Measurements from ENCODE around the gene SIRPA.

The SIRPA gene

GRCh38 chr20:1894951-1895673, at the start of gene SIRPA:
Gene SIRPA, plus strand, starts transcription at chr20:1895407. Its CDS starts 41 bp downstream, at chr20:1895448.
- DNase-seq: no peak

GRCh38 chr20:1845701-1846100, 49.5 kb upstream of the SIRPA start:
- no peak for DNase-seq

GRCh38 chr20:1846341-1846740, 48.9 kb upstream of the SIRPA start:
- no peak for DNase-seq

GRCh38 chr20:1846876-1847275, 48.3 kb upstream of the SIRPA start:
- DNase-seq: no peak

DNA sequence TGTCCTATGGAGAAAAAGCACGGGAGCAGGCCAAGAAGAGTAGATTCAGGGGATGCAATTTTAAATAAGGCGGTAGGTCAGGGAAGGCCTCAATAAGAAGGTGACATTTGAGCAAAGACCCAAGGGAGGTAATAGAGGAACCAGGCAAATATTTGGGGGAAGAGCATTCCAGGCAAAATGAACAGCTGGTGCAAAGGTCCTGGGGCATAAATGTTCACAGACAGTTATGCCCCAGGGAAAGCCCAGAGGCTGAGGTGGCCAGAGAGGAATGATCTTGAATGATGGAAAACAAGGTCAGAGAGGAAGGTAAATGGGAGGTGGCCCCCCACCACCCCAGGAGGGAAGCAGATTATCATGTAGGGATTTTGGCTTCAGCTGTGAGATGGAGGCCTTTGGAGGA, 47.4 kb upstream of the SIRPA start:
- no peak for DNase-seq

DNA sequence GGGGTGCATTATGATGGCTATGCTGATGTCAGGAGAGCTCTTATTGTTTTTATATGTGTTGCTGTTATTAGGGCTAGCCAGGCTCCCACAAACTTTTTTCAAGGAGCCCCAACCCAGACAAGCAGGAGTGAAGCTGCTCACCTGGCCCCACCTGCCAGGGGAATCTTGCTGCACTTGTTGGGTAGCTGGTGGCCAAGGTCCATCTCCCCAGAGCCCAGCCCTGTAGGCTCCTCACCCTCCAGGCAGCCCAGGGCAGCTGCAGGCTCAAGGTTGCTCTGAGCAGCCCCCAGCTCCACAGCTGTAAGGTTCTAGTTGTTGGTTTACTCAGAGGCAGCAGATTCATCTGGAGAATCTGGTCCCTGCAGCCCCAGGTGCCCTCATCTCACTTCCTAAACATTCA, 46.8 kb upstream of the SIRPA start:
- DNase-seq: no peak

DNA sequence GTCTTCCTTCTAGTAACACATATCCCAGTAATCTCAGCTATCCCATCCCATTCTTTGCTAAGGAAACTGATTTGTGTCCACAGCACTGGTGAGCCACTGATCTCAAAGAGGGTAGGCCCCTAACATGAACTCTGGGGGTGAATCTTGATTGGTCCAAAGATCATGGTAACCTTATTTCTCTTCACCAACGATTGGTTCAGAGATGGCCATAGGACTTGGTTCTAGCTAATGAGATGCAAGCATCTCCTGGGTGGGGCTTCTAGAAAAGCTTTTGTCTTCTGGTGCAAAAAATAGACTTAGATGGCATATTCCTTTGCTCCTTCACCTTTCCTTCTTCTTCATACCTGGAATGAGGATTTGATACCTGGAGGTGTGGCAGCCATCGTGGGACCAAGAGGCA, 43.8 kb upstream of the SIRPA start:
- no peak for DNase-seq

GRCh38 chr20:1853473-1853872, 41.7 kb upstream of the SIRPA start:
- no peak for DNase-seq

DNA sequence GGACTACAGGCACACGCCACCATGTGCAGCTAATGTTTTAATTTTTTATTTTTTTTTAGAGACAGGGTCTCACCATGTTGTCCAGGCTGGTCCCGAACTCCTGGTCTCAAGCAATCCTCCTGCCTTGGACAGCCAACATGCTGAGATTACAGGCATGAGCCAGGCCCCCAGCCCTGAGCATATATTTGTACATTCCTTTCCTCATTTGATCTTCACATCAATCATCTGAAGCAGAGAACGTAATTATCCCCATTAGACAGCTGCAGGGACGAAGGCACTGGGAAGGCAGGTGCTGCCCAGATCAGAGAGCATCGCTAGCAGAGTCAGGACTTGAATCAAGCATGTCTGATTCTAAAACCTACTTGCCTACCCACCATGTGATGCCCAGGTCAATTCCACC, 41.0 kb upstream of the SIRPA start:
- DNase-seq: no peak

DNA sequence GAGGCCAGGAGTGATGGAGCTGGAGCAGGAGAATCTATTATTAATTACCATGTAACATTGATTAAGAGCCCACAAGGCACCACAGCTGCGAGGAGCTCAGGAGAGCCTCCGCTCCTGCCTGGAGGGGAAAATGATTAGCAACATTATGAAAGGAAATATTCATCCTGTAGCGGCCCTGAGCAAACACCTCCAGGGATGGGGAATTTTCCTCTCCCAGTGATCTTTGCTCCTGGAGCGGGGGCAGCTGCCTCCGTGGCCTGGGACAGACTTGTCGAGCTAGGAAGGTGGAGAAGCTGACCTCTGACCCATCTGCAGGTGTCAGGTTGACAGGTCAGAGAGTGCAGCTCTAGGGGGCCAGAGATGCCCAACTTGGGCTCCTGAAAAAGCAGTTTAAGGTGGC, 40.1 kb upstream of the SIRPA start:
- DNase-seq: no peak

DNA sequence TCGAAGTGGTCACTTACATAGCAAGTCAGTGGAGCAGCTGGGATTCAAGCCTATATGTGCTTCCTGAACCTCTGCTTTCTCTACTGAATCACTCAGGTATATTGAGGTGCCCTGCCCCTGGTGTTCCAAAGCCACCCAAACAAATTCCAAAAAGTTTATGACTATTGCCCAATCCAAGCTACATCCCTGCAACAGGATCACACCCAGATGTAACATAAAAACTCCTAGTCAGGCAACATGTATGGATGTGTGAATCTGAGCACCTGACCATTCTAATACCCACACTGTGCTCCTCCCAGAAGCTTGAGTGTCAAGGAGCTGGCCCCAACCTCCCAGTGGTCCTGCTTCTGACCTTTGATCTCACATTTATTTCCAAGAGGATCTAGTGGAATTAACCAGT, 39.5 kb upstream of the SIRPA start:
- DNase-seq: no peak

DNA sequence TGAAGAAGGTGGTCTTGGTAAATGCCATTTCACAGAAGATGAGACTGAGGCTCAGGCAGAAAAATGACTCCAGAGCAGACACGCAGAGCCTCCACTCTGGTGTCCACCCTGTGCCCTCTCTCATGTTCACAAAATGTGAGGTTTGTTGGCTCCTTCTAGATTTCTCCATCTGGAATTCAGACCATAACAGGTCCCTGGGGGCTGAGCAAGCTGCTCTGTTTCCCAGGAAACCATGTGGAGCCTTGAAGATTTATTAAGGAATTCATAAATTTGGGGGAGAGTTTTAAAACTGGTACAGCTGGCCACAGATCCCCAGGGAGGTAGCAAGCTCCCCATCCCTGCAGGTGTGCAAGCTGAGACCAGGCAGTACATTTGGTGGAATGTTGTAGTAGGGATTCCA, 38.8 kb upstream of the SIRPA start:
- no peak for DNase-seq

- no peak for DNase-seq
Observed at GRCh38 chr20:1857466-1857865, 37.7 kb upstream of the SIRPA start.

DNA sequence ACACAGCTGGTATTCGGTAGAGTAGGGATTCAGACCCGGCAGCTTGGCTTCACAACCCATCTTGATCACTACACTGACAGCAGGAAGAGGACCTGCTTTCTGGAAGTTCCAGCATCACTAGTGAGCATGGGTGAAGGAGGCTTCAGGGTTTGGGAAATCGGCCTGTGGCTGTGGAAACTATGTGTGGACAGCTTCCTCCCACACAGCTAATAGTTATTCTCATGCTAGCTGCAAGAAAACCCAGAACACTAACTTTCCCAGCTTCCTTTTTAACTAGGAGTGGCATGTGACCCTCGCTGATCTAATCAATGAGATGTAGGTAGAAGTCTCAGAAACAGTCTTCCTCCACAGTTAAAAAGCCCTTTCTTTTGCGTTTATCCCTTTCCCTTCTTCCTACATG, 36.3 kb upstream of the SIRPA start:
- DNase-seq: no peak

GRCh38 chr20:1860446-1860845, 34.8 kb upstream of the SIRPA start:
- no peak for DNase-seq

- DNase-seq: no peak
Observed at GRCh38 chr20:1861347-1861976, 33.7 kb upstream of the SIRPA start.

- DNase-seq: no peak
Observed at GRCh38 chr20:1861996-1862662, 33.1 kb upstream of the SIRPA start.

- no peak for DNase-seq
Observed at GRCh38 chr20:1862663-1863053, 32.5 kb upstream of the SIRPA start.

DNA sequence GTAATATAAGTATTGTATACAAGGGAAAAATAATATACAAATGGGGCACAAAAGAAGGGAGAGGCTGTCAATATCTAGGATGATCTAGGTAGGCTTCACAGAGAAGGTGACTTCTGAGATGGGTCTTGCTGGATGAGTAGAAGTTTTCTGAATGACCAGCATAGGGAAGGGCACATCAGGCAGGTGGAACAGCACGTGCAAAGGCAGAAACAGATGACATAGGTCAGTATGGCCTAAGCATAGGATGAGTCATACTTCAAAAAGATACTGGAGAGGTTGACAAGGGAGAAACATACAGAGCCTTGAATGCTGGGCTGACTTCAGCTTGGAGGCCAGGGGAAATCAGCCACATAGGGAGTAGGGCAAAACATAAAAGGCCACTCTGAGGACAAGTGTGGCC, 31.9 kb upstream of the SIRPA start:
- no peak for DNase-seq

- DNase-seq: no peak
Observed at GRCh38 chr20:1866834-1867233, 28.4 kb upstream of the SIRPA start.

GRCh38 chr20:1867495-1868260, 27.5 kb upstream of the SIRPA start:
- DNase-seq: no peak

DNA sequence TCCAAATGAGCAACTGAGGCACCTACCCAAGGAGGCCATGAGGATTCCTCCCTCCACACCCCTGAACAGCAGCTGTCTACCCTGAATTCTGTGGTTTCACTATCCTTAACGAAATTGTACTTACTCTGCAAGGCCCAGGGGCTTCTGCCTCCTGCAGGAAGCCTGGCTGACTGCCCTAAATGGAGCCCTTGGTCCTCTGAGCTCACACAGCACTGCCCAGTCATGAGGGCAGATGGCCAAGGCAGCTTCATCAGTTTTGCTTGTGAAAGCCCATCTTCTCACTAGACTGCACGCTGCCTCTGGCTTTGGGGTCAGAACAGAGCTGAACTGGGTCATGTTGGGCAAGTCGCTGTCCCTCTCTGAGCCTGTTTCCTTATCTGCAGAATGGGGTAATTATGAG, 26.4 kb upstream of the SIRPA start:
- DNase-seq: no peak

- DNase-seq: no peak
Observed at GRCh38 chr20:1870323-1870722, 24.9 kb upstream of the SIRPA start.
